Panc1 (cell line): ENCODE results near the gene ANKH.

Source experiments
- POLR2AphosphoS5 ChIP-seq: IDR thresholded peaks from 2 replicates; pipeline ENCODE4 v1.6.1; 2012; ENCODE audit warnings: mild to moderate bottlenecking, low read depth, low read length, moderate library complexity
- REST ChIP-seq, 2 experiments: IDR thresholded peaks; 2 replicates each; pipeline ENCODE4 v1.6.1; 2011 to 2012; ENCODE audit warnings: low read depth in 2 of 2, control low read depth in 1 of 2, low read length in 1 of 2, mild to moderate bottlenecking in 1 of 2, moderate library complexity in 1 of 2; ENCODE audit not compliant: insufficient read depth in 1 of 2
- TCF7L2 ChIP-seq: IDR thresholded peaks from 2 replicates; pipeline ENCODE4 v1.6.1; 2011; ENCODE audit warnings: mild to moderate bottlenecking, low read depth, low read length, inconsistent platforms
- TF ChIP-seq, protein P1 (sequence below): fragments of 450-650 bp; IDR thresholded peaks from 2 replicates; pipeline ENCODE4 v1.5.1; 2017; ENCODE audit warnings: mild to moderate bottlenecking

DNA sequence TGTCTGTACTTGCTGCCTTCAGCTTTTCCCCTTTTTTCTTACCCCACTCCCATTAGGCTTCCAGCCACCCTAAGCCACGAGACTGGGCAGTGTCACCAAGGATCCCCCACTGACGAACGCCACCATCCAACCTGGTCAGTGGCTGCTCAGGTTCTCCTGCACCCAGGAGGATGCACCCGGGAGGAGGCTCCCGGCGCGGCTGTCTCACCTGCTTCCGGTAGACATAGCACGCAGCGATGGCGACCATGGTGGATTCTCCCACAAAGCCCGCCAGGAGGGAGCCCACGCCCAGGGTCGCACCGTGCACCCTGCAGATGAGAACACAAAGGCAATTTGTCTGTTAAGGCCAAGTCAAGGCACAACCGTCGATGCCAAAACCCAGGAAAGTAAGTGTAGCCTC, 158.9 kb downstream of the ANKH start:
- TF ChIP-seq TCF7L2 (no peak), REST (IDR thresholded peaks at IDR 0.05; ENCODE audit: insufficient read depth in 1 of 2, low read depth in 2 of 2, low read length in 1 of 2) (no peak), POLR2AphosphoS5 (no peak)
- TF ChIP-seq, protein P1, sequence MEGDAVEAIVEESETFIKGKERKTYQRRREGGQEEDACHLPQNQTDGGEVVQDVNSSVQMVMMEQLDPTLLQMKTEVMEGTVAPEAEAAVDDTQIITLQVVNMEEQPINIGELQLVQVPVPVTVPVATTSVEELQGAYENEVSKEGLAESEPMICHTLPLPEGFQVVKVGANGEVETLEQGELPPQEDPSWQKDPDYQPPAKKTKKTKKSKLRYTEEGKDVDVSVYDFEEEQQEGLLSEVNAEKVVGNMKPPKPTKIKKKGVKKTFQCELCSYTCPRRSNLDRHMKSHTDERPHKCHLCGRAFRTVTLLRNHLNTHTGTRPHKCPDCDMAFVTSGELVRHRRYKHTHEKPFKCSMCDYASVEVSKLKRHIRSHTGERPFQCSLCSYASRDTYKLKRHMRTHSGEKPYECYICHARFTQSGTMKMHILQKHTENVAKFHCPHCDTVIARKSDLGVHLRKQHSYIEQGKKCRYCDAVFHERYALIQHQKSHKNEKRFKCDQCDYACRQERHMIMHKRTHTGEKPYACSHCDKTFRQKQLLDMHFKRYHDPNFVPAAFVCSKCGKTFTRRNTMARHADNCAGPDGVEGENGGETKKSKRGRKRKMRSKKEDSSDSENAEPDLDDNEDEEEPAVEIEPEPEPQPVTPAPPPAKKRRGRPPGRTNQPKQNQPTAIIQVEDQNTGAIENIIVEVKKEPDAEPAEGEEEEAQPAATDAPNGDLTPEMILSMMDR = no peak
